ENCODE data around the gene EXT2. TPM values are rescaled to one million over a fixed set of nuclear protein-coding genes. Genes with fewer than 3 reads are reported as not detected.
A peak's percentile ranks its signal among the peaks of the same experiment; 100 is the strongest.

Gene EXT2
- total and polyA plus RNA-seq, 2 donors (not counting 1 experiment from before 2014, with no cell fraction given), result 114 to 177 TPM

DNA sequence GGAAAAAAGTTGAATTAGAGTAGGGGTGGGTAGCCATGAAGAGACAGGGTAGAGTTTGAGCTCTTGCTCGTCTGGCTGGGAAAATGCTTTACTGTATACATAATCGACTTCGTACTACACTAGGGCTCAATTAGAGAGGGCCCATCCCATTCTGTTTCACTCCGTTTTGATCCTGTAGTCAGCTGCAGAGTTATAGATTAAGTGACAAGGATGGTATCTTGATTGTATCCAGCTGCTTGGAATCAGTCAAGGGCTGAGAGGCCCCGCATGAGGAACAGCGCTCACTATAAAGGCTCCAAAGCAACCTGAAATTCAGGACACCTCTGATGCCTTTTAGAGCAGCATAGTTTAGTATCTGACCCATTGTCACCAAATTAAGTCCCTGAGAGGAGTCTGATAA, 132.9 kb downstream of the EXT2 start:
- no peaks in the 10 kb centered on the region for H3K27me3 ChIP-seq (ENCODE audit: control insufficient read depth, insufficient read depth, low read length)
- no peak for DNase-seq (ENCODE audit: low read depth in 2 of 2)
- no peak overlapping the region for H3K4me3 ChIP-seq (replicated peaks in 1 of 4; ENCODE audit: control extremely low read depth in 1 of 4, insufficient read depth in 1 of 4, low read depth in 3 of 4, low read length in 4 of 4)
- H3K79me2 ChIP-seq (ENCODE audit: control insufficient read depth, insufficient read depth, low read length), result no peaks in the 10 kb centered on the region
- H3K9me3 ChIP-seq (ENCODE audit: control insufficient read depth, insufficient read depth, low read depth, low read length), result no peaks in the 10 kb centered on the region
- no peaks in the 10 kb centered on the region for H4K20me1 ChIP-seq (ENCODE audit: control insufficient read depth, extremely low read depth, insufficient read depth, low read length)
- H3K4me1 ChIP-seq (ENCODE audit: control insufficient read depth, extremely low read depth, insufficient read depth, low read length), result peaks cover 3% of the 10 kb centered on the region
- H3K36me3 ChIP-seq (ENCODE audit: control insufficient read depth, insufficient read depth, low read length), result no peaks in the 10 kb centered on the region
- TF ChIP-seq, protein P1, sequence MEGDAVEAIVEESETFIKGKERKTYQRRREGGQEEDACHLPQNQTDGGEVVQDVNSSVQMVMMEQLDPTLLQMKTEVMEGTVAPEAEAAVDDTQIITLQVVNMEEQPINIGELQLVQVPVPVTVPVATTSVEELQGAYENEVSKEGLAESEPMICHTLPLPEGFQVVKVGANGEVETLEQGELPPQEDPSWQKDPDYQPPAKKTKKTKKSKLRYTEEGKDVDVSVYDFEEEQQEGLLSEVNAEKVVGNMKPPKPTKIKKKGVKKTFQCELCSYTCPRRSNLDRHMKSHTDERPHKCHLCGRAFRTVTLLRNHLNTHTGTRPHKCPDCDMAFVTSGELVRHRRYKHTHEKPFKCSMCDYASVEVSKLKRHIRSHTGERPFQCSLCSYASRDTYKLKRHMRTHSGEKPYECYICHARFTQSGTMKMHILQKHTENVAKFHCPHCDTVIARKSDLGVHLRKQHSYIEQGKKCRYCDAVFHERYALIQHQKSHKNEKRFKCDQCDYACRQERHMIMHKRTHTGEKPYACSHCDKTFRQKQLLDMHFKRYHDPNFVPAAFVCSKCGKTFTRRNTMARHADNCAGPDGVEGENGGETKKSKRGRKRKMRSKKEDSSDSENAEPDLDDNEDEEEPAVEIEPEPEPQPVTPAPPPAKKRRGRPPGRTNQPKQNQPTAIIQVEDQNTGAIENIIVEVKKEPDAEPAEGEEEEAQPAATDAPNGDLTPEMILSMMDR (conservative IDR thresholded peaks at IDR 0.05 in 1 of 2, IDR thresholded peaks at IDR 0.05 in 1 of 2; ENCODE audit: low read depth in 1 of 2, low read length in 2 of 2), result no peak
- TF ChIP-seq EZH2 (IDR thresholded peaks at IDR 0.05; ENCODE audit: low read length, missing control alignments), result no peak
- no peak overlapping the region for H3K9ac ChIP-seq (ENCODE audit: insufficient read depth, low read length)
- no peak overlapping the region for H3K27ac ChIP-seq (ENCODE audit: insufficient read depth, low read length)
- no peak overlapping the region for H3K4me2 ChIP-seq (ENCODE audit: extremely low read depth, insufficient read depth, low read length)
- H2AFZ ChIP-seq (ENCODE audit: low read length), result no peak overlapping the region

DNA sequence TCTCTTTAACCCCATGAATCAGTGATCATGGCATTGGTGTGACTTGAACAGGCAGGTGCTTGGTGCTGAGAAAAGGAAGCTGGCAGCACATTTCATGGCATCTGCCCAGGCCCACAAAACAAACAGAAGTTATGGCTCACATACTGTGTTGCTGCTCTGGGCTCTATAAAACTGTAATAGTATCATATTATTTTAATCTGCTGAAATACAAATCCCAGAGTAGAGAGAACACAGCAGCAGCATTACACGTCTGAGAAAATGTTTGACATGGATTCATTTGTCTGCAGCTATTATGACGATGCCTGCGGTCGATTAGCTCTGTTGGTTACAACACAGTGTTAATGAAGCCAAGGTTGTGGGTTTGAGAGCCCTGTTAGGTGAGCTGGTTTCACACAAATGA, 133.6 kb downstream of the EXT2 start:
- H3K27ac ChIP-seq (ENCODE audit: insufficient read depth, low read length), result no peak overlapping the region
- H3K27me3 ChIP-seq (ENCODE audit: control insufficient read depth, insufficient read depth, low read length), result no peaks in the 10 kb centered on the region
- H3K4me1 ChIP-seq (ENCODE audit: control insufficient read depth, extremely low read depth, insufficient read depth, low read length), result peaks cover 3% of the 10 kb centered on the region
- H3K79me2 ChIP-seq (ENCODE audit: control insufficient read depth, insufficient read depth, low read length), result no peaks in the 10 kb centered on the region
- H2AFZ ChIP-seq (ENCODE audit: low read length), result no peak overlapping the region
- no peaks in the 10 kb centered on the region for H3K9me3 ChIP-seq (ENCODE audit: control insufficient read depth, insufficient read depth, low read depth, low read length)
- H3K36me3 ChIP-seq (ENCODE audit: control insufficient read depth, insufficient read depth, low read length), result no peaks in the 10 kb centered on the region
- peak in 1 of 2 donors; percentile 44 for DNase-seq (ENCODE audit: low read depth in 2 of 2)
- no peak overlapping the region for H3K4me2 ChIP-seq (ENCODE audit: extremely low read depth, insufficient read depth, low read length)
- TF ChIP-seq, protein P1 (conservative IDR thresholded peaks at IDR 0.05 in 1 of 2, IDR thresholded peaks at IDR 0.05 in 1 of 2; ENCODE audit: low read depth in 1 of 2, low read length in 2 of 2), result no peak
- no peak for TF ChIP-seq EZH2 (IDR thresholded peaks at IDR 0.05; ENCODE audit: low read length, missing control alignments)
- H3K9ac ChIP-seq (ENCODE audit: insufficient read depth, low read length), result no peak overlapping the region
- H4K20me1 ChIP-seq (ENCODE audit: control insufficient read depth, extremely low read depth, insufficient read depth, low read length), result no peaks in the 10 kb centered on the region
- H3K4me3 ChIP-seq (replicated peaks in 1 of 4; ENCODE audit: control extremely low read depth in 1 of 4, insufficient read depth in 1 of 4, low read depth in 3 of 4, low read length in 4 of 4), result no peak overlapping the region

DNA sequence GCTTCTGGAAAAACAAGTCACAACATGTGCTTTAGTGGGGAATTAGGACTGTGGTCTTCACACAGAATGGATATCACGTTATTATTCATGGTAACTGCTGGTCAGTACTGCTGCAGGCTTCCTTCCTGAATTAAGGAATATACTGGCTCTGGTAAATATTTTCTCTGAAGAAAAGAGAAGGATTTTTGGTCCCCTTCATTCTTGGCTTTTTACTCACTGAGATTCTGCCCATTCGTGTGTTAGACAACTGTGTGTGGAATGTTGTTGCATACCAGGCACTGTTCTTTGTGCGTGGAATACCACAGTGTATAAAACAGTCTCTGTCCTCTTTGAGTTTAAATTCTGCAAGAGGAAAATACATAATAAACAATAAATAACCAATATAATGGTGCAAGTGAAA, 134.1 kb downstream of the EXT2 start:
- Histone ChIP-seq H3K79me2 (ENCODE audit: control insufficient read depth, insufficient read depth, low read length) (no peaks in the 10 kb centered on the region), H2AFZ (ENCODE audit: low read length) (no peak overlapping the region), H3K4me2 (ENCODE audit: extremely low read depth, insufficient read depth, low read length) (no peak overlapping the region), H3K9ac (ENCODE audit: insufficient read depth, low read length) (no peak overlapping the region), H3K9me3 (ENCODE audit: control insufficient read depth, insufficient read depth, low read depth, low read length) (no peaks in the 10 kb centered on the region), H4K20me1 (ENCODE audit: control insufficient read depth, extremely low read depth, insufficient read depth, low read length) (no peaks in the 10 kb centered on the region), H3K27ac (ENCODE audit: insufficient read depth, low read length) (no peak overlapping the region), H3K4me3 (replicated peaks in 1 of 4; ENCODE audit: control extremely low read depth in 1 of 4, insufficient read depth in 1 of 4, low read depth in 3 of 4, low read length in 4 of 4) (no peak overlapping the region), H3K4me1 (ENCODE audit: control insufficient read depth, extremely low read depth, insufficient read depth, low read length) (peaks cover 3% of the 10 kb centered on the region), H3K27me3 (ENCODE audit: control insufficient read depth, insufficient read depth, low read length) (no peaks in the 10 kb centered on the region), H3K36me3 (ENCODE audit: control insufficient read depth, insufficient read depth, low read length) (no peaks in the 10 kb centered on the region)
- DNase-seq (ENCODE audit: low read depth in 2 of 2), result peak in 1 of 2 donors; percentile 70
- TF ChIP-seq EZH2 (IDR thresholded peaks at IDR 0.05; ENCODE audit: low read length, missing control alignments), result no peak
- TF ChIP-seq, protein P1 (conservative IDR thresholded peaks at IDR 0.05 in 1 of 2, IDR thresholded peaks at IDR 0.05 in 1 of 2; ENCODE audit: low read depth in 1 of 2, low read length in 2 of 2), result no peak
